ENCODE data around the gene DEDD.

DEDD gene

GRCh38 chr1:161077426-161077825 is 55.0 kb downstream of the DEDD start:
- no peak for TF ChIP-seq POLR2A (IDR thresholded peaks at IDR 0.05; ENCODE audit: low read depth, low read length)
- TF ChIP-seq POLR2AphosphoS5 (IDR thresholded peaks at IDR 0.05; ENCODE audit: low read depth, low read length), result no peak
- no peak for TF ChIP-seq TAF1 (IDR thresholded peaks at IDR 0.05; ENCODE audit: borderline replicate concordance, low read depth, low read length)
- no peak for DNase-seq (ENCODE audit: insufficient read length)
- FAIRE-seq, result no peak

DNA sequence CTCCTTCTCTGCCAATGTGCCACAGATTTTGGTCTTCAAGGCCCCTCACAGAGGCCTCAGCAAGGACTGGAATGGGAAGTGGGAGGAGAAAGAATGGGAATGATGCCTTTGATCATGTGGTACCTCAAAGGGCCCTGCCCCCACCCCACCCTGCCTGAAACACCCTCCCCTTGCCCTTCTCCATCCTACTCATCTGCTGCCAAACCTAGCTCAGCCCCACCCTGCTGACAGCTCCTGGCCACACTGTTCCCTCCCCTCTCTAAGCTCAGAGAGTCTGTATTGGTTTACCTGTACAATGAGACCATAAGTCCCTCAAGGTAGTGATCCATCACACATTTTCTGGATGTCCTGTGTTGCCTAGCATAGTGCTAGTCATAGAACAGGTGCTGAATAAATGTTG is 56.1 kb downstream of the DEDD start:
- DNase-seq (ENCODE audit: insufficient read length), result no peak
- TF ChIP-seq POLR2A (IDR thresholded peaks at IDR 0.05; ENCODE audit: low read depth, low read length) (no peak), TAF1 (IDR thresholded peaks at IDR 0.05; ENCODE audit: borderline replicate concordance, low read depth, low read length) (no peak), POLR2AphosphoS5 (IDR thresholded peaks at IDR 0.05; ENCODE audit: low read depth, low read length) (no peak)
- FAIRE-seq, result no peak

GRCh38 chr1:161074676-161075368 is 57.6 kb downstream of the DEDD start:
- TF ChIP-seq POLR2AphosphoS5 (IDR thresholded peaks at IDR 0.05; ENCODE audit: low read depth, low read length), result no peak
- no peak for TF ChIP-seq POLR2A (IDR thresholded peaks at IDR 0.05; ENCODE audit: low read depth, low read length)
- no peak for TF ChIP-seq TAF1 (IDR thresholded peaks at IDR 0.05; ENCODE audit: borderline replicate concordance, low read depth, low read length)
- DNase-seq (ENCODE audit: insufficient read length) (no peak), FAIRE-seq (no peak)

DNA sequence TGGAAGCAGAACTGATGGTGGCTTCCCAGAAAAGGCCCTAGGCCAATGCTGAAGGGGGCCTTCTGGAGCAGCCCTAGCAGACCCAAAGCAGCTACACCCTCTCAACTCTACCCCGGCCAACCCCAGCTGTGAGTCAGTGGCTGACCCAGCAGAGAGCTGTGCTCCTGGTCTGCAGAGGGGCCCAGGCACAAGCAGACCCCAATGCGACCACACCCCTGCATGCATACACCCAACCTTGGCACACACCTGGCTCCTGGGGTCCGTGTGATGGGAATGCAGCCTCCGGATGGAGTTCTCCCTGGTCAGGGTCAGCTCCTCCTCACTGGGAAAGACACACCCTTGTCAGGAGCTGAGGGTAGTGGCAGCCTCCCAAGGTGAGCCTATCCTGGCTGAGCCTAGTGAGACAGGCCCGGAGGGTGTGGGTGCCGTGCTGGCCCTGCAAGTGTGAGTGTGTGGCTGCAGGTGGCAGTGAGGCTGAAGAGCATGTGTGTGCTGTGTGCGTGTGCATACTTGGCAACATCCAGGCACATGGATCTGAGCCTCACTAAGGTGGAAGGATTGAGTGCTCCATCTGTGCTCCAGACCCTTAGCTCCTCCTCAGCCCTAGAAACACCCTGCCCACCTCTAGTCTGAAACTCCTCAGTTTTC is 58.9 kb downstream of the DEDD start:
- FAIRE-seq, result no peak

DNA sequence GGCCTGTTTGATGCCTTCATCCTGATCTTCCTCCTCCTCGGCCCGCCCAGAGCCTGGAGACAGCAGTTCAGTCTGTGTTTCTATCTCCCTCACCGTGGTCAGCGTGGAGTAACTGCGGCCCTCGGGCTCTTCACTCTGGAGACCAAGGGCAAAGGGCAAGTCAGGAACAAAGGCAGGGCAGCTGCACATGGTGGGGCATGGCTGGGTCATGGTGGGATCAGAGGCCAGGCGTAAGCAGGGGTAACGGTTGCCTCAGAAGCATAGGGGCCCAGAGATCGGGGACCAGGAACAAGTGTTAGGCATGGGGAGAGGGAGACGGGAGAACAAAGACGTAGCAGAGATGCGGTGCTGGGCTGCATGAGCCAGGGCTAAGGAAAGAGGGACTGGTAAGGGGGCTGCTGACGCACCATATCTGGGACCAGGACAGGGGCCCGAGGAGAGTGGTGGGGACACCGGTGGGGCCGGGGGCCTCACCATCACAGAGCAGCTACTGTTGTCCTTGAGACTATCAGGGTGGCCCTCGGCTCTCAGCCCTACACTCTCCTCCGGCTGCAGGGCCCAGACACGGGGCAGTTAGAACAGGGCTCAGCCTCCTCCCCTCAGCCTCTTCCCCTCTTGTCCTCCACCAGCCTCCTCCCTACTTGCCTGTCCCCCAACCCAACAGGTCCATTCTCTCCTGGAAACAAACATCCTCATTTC is 59.6 kb downstream of the DEDD start:
- FAIRE-seq, result no peak
- no peak for DNase-seq (ENCODE audit: insufficient read length)
- TF ChIP-seq TAF1 (IDR thresholded peaks at IDR 0.05; ENCODE audit: borderline replicate concordance, low read depth, low read length), result no peak

More for the DNA sequence above, 58.9 kb downstream of the DEDD start:
- no peak for DNase-seq (ENCODE audit: insufficient read length)
- no peak for TF ChIP-seq TAF1 (IDR thresholded peaks at IDR 0.05; ENCODE audit: borderline replicate concordance, low read depth, low read length)
- TF ChIP-seq POLR2A (IDR thresholded peaks at IDR 0.05; ENCODE audit: low read depth, low read length), result no peak
- TF ChIP-seq POLR2AphosphoS5 (IDR thresholded peaks at IDR 0.05; ENCODE audit: low read depth, low read length), result no peak

GRCh38 chr1:161071886-161072371 is 60.5 kb downstream of the DEDD start:
- DNase-seq (ENCODE audit: insufficient read length) (peak; percentile 71), FAIRE-seq (peak; percentile 83)
- TF ChIP-seq POLR2AphosphoS5 (IDR thresholded peaks at IDR 0.05; ENCODE audit: low read depth, low read length) (no peak), TAF1 (IDR thresholded peaks at IDR 0.05; ENCODE audit: borderline replicate concordance, low read depth, low read length) (no peak), POLR2A (IDR thresholded peaks at IDR 0.05; ENCODE audit: low read depth, low read length) (no peak)
